Upper lobe of left lung (tissue), 6 donors: ENCODE measurements around the gene ODF2L. TPM values are rescaled to one million over a fixed set of nuclear protein-coding genes. Genes with fewer than 3 reads are reported as not detected.

Source experiments
- ATAC-seq, 2 donors: fragments of 200-7000 bp; cut with Tn5 transposase; one replicate each; pipeline ENCODE4 v1.9.1; 2022; ENCODE audit warnings: mild to moderate bottlenecking in 2 of 2, moderate library complexity in 2 of 2; ENCODE audit not compliant: low FRiP score in 2 of 2
- DNase-seq, 2 donors: peaks; one replicate each; pipeline ENCODE4 v3.0.0-alpha.2; 2019 to 2020
- H3K27ac ChIP-seq, 4 donors: fragments of 200-600 bp; sonication (generic); one replicate each; pipeline ENCODE4 v1.5.1; 2016 to 2019
- H3K27me3 ChIP-seq, 4 donors: fragments of 200-600 bp; sonication (generic); one replicate each; pipeline ENCODE4 v1.5.1; 2017 to 2019
- H3K36me3 ChIP-seq, 4 donors: fragments of 200-600 bp; sonication (generic); one replicate each; pipeline ENCODE4 v1.5.1; 2016 to 2019
- H3K4me1 ChIP-seq, 4 donors: fragments of 200-600 bp; sonication (generic); one replicate each; pipeline ENCODE4 v1.5.1; 2018 to 2019
- H3K4me3 ChIP-seq, 4 donors: fragments of 200-600 bp; sonication (generic); one replicate each; pipeline ENCODE4 v1.5.1; 2017 to 2019; ENCODE audit warnings: mild to moderate bottlenecking in 2 of 4, moderate library complexity in 1 of 4
- H3K9me3 ChIP-seq, 4 donors: fragments of 200-600 bp; sonication (generic); one replicate each; pipeline ENCODE4 v1.5.1; 2018 to 2019
- EP300 ChIP-seq, 4 donors: sonication (generic); formaldehyde crosslinking; IDR thresholded peaks; one replicate each; pipeline ENCODE4 v1.5.1; 2017; ENCODE audit warnings: antibody characterized with exemption in 4 of 4, control low read depth in 2 of 4
- POLR2A ChIP-seq, 4 donors: fragments of 450-650 bp; IDR thresholded peaks; one replicate each; pipeline ENCODE4 v1.5.1; 2016 to 2017; ENCODE audit warnings: antibody characterized with exemption in 4 of 4, mild to moderate bottlenecking in 2 of 4
- POLR2AphosphoS5 ChIP-seq, 2 donors: sonication (generic); formaldehyde crosslinking; IDR thresholded peaks; one replicate each; pipeline ENCODE4 v1.5.1; 2017; ENCODE audit warnings: antibody characterized with exemption in 2 of 2
- WGBS, 2 donors: methylation state at CpG; one replicate each; pipeline ENCODE4 v1.1.5; 2017 to 2018; 5-methylcytosine and 5-hydroxymethylcytosine counted together
- total RNA-seq, 6 donors: library from RNA; depleted of rRNA in 4 of 6; stranded (reverse); fragments of >200 nt in 4 of 6; gene quantifications; one replicate each; pipeline versions ENCODE4 v1.1.0 to v1.2.1, GENCODE V29; 2016 to 2021
- TF ChIP-seq, protein P1 (sequence below), 6 experiments: fragments of 450-650 bp in 4 of 6; fragments of 200-600 bp in 2 of 6; sonication (generic) in 2 of 6; IDR thresholded peaks; one replicate each; pipeline ENCODE4 v1.5.1; 2016 to 2019; ENCODE audit warnings: antibody characterized with exemption in 6 of 6
- donor health status: DM: no; HTN: no; CAD: no; lungs with moderate emphysema.
- donor health status: DM: no; HTN: yes; CAD: no; lungs with severe emphysema.

ODF2L gene
- total RNA-seq, 6 donors from 2014 or later: 22.2 to 179 (median 34.0) TPM

DNA sequence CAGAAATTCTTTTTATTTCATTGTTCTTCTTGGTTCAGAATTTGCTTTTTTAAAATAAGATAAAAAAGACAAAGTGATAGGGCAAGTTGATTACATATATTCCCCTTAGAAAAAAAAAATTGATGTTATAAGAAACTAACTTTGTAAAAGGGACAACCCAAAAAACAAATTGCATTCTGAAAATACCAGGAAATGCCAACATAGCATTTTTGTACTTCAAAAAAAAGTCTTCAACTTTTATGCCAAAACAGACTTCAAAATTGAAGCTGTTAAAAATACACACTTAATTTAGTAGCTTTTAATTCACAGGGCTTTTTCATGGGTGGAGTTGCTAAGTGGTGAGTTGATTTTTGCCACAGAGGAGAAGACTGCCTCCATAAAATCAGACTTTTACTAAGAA, 70.9 kb downstream of the ODF2L start:
- Histone ChIP-seq H3K27ac (no peak overlapping the region), H3K36me3 (no peaks in the 10 kb centered on the region), H3K27me3 (no peaks in the 10 kb centered on the region), H3K9me3 (no peaks in the 10 kb centered on the region), H3K4me1 (no peaks in the 10 kb centered on the region), H3K4me3 (no peak overlapping the region)
- ATAC-seq: no peak
- DNase-seq: no peak
- TF ChIP-seq EP300 (IDR thresholded peaks at IDR 0.05): no peak
- no peak for TF ChIP-seq POLR2A (IDR thresholded peaks at IDR 0.05)
- no peak for TF ChIP-seq POLR2AphosphoS5 (IDR thresholded peaks at IDR 0.05)
- TF ChIP-seq, protein P1, sequence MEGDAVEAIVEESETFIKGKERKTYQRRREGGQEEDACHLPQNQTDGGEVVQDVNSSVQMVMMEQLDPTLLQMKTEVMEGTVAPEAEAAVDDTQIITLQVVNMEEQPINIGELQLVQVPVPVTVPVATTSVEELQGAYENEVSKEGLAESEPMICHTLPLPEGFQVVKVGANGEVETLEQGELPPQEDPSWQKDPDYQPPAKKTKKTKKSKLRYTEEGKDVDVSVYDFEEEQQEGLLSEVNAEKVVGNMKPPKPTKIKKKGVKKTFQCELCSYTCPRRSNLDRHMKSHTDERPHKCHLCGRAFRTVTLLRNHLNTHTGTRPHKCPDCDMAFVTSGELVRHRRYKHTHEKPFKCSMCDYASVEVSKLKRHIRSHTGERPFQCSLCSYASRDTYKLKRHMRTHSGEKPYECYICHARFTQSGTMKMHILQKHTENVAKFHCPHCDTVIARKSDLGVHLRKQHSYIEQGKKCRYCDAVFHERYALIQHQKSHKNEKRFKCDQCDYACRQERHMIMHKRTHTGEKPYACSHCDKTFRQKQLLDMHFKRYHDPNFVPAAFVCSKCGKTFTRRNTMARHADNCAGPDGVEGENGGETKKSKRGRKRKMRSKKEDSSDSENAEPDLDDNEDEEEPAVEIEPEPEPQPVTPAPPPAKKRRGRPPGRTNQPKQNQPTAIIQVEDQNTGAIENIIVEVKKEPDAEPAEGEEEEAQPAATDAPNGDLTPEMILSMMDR (IDR thresholded peaks at IDR 0.05): no peak

DNA sequence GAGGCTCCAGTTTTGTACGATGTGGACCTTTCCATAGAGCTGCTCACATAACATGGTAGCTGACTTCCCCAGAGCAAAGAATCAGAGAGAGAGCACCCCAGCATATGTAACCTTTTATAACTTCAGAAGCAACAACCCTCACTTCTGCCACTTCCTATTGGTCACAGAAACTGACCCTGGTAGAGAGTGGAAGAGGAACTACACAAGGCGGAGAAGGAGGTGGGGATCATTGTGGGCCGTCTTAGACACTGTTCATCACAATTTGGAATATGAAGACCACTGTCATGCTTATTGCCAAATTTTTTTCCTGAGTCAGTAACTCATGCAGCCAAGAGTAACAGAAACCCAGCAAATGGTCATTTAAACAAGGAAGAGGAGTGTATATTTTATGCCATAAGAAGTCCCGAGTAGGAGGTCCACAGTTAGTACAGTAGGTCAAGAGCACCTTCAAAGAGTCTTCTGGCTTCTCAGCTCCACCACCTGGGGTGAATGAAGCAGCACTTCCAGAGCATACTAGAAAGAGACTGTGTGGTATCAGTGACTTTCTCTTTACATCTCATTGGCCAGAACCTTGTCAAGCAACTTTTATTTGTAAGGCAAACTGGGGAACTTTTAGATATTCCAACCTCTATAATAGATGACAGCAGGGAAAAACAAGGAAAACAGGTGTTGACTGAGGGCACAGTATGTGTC, 71.8 kb downstream of the ODF2L start:
- Histone ChIP-seq H3K27me3 (no peaks in the 10 kb centered on the region), H3K4me3 (no peak overlapping the region), H3K36me3 (no peaks in the 10 kb centered on the region), H3K9me3 (no peaks in the 10 kb centered on the region), H3K27ac (no peak overlapping the region), H3K4me1 (no peaks in the 10 kb centered on the region)
- DNase-seq (no peak), ATAC-seq (no peak)
- TF ChIP-seq EP300 (IDR thresholded peaks at IDR 0.05): no peak
- no peak for TF ChIP-seq POLR2A (IDR thresholded peaks at IDR 0.05)
- TF ChIP-seq POLR2AphosphoS5 (IDR thresholded peaks at IDR 0.05): no peak
- TF ChIP-seq, protein P1 (IDR thresholded peaks at IDR 0.05): no peak
- WGBS, 2 donors: 67 to 68% methylated on average over 4 of the region's 4 CpGs

DNA sequence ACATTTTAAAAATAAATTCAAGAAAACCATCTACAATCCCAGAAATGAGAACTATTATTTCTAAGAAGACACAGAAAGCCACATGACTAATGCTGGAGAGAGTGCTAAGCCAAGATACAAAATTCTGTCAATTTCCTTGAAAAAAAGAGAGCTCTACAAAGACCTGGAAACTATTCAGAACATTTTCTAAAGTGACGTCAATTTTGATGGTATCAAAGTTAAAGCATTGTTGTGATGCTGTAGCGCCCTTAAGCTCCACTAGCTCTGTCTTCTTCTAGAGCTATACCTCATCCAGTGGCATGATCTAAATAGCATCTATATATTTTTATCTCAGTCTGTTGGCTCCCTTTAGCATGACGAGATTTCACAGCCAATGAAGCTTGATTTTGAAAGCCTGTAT, 73.9 kb downstream of the ODF2L start:
- no peaks in the 10 kb centered on the region for H3K9me3 ChIP-seq
- ATAC-seq: no peak
- 80 to 87% methylated on average over 3 of the region's 3 CpGs for WGBS, 2 donors

DNA sequence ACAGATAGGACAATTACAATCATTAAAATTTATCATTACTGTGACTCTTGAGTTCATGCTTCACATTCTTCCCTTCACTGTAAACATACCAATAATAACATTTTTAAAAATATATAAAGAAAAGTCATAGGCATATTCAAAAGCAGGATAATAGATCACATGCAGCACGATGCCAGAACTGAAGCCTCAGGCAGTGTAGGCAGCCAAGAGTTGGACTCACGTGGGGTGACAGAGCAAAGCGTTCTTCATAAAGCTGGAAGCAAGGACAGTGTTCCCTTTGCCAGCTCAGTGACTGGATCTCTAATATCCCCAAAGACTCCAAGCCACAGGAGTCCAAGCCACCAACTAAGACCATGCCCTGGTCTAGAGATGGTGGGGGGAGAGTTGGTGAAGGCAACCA, 77.7 kb downstream of the ODF2L start:
- no peak for DNase-seq
- Histone ChIP-seq H3K9me3 (no peaks in the 10 kb centered on the region), H3K27me3 (no peaks in the 10 kb centered on the region), H3K27ac (no peak overlapping the region), H3K36me3 (no peaks in the 10 kb centered on the region), H3K4me1 (no peaks in the 10 kb centered on the region), H3K4me3 (no peak overlapping the region)
- no peak for ATAC-seq
- 68 to 81% methylated on average over 3 of the region's 3 CpGs for WGBS, 2 donors
- TF ChIP-seq POLR2A (IDR thresholded peaks at IDR 0.05) (no peak), EP300 (IDR thresholded peaks at IDR 0.05) (no peak), POLR2AphosphoS5 (IDR thresholded peaks at IDR 0.05) (no peak)
- TF ChIP-seq, protein P1 (IDR thresholded peaks at IDR 0.05): no peak

More for the DNA sequence above, 73.9 kb downstream of the ODF2L start:
- no peak for DNase-seq
- Histone ChIP-seq H3K4me1 (no peaks in the 10 kb centered on the region), H3K27ac (no peak overlapping the region), H3K36me3 (no peaks in the 10 kb centered on the region), H3K27me3 (no peaks in the 10 kb centered on the region), H3K4me3 (no peak overlapping the region)
- TF ChIP-seq EP300 (IDR thresholded peaks at IDR 0.05): no peak
- TF ChIP-seq POLR2AphosphoS5 (IDR thresholded peaks at IDR 0.05): no peak

DNA sequence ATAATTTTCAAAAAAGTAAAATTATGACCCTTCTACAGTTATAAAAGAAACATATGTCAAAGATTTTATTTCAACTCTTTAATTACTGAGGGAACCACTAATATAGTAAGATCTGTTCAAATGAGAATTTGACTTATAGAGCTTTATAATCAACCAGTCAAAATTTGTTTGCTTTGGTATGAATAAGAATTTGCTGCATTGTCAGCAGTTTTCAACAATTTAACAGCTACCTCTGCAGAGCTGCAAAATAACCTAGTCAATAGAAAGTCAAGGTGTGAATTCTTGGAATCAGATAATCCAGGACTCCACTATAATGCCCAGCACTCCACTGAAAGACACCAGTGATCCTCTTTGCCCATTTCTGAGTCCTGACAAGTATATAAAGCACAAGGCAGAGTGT, 78.2 kb downstream of the ODF2L start:
- H3K27me3 ChIP-seq: no peaks in the 10 kb centered on the region
- no peak overlapping the region for H3K4me3 ChIP-seq
- ATAC-seq (no peak), DNase-seq (no peak)
- TF ChIP-seq POLR2A (IDR thresholded peaks at IDR 0.05) (no peak), POLR2AphosphoS5 (IDR thresholded peaks at IDR 0.05) (no peak), EP300 (IDR thresholded peaks at IDR 0.05) (no peak)
- TF ChIP-seq, protein P1 (IDR thresholded peaks at IDR 0.05): no peak
- H3K36me3 ChIP-seq: no peaks in the 10 kb centered on the region
- no peaks in the 10 kb centered on the region for H3K9me3 ChIP-seq
- H3K27ac ChIP-seq: no peak overlapping the region
- no peaks in the 10 kb centered on the region for H3K4me1 ChIP-seq
